Activated CD4-positive, alpha-beta T cell treated with anti-CD3 and anti-CD28 coated beads, Interleukin-2, Interleukin-6, amounts not matched to agents 100 ng/mL and 50 ng/mL, durations not matched to agents 16 hours and 8 hours (primary cell): ENCODE data around the gene TLR6.
"Not testable (repeated sequence)": the region's sequence is repeated elsewhere in the genome, so short reads cannot be mapped to it uniquely, and the experiment has no call there.

Experiments
- DNase-seq: peaks from one replicate; pipeline ENCODE4 v3.0.0-alpha.2; 2020

Gene TLR6

DNA sequence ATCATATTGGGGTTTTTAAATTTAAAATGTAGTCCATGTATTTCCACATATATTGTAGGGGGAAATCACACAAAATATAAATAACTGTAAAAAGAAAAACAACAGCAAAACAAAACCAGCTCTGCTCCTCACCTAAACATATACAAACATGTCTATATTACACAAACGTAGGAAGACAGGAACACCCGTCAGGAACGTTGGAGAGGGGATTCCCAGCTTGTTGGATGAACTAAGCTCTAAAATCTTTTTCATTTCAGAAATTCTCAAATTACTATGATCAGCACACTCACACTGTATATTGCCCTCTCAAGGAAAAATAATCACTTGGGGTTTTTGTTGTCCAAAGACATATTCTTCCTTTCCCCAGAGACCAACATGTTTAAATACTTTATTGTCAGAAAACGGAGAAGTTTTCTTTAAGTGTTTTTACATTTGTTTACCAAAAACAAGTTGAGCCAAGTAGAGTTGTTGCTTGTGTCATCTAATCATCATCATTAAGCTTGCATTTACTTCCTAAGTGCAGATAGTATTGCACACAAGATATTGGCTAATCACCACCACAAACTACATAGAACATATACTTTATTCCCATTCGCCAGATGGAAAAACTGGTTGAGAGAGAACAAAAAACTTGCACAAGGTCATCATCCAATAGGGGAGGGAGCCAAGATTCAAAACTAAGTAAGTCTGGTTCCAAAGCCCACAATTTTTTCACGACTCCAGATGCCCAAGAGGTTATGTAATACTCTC lies 71.4 kb downstream of the TLR6 start:
- no peak for DNase-seq

GRCh38 chr4:38784141-38784540 lies 72.5 kb downstream of the TLR6 start:
- DNase-seq = no peak

DNA sequence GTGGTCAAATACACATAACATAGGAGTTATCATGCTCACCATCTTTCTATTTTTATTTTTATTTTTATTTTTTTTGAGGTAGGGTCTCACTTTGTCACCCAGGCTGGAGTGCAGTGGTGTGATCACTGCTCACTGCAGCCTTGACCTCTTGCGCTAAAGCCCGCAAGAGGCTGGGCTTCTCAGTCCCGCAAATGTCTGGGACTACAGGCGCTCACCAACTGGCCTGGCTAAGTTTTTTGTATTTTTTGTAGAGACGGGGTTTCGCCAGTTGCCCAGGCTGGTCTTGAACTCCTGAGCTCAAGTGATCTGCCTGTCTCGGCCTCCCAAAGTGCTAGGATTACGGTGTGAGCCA lies 73.5 kb downstream of the TLR6 start:
- no peak for DNase-seq

DNA sequence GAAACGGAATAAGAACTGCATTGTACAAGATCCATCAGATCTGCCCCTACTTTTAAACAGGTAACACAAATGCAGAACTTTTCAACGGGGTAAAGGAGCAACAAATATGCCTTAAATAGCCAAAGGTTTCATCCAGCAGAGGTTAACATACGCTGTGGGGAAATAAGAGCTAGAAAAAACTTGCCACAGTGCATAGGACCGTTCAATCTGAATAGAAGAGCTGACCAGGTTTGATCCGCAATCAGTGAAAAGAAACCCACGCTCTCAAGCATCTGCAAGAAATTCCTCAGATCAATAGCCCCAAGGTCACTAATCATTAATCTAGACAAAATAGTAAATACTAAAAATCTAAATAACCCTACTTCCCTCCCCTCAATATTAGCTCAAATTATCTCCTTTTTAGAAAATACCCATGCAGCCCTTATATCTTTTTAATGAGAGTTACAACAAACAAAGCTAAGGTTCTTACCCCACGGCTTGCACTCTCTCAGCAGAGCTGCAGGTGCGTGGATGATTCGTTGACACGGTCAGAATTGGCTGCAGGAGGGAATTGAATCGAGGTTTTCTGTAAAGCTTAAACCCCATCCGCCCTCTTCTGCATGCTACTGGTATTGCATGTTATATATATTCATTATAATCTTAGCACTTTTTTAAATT lies 74.0 kb downstream of the TLR6 start, which contains the start of gene TLR10:
Gene TLR10, minus strand, starts transcription at position 539 of the 657 bp plus-strand sequence. CDS start 7,400 bp downstream, outside the sequence.
- peak; percentile 66 for DNase-seq

DNA sequence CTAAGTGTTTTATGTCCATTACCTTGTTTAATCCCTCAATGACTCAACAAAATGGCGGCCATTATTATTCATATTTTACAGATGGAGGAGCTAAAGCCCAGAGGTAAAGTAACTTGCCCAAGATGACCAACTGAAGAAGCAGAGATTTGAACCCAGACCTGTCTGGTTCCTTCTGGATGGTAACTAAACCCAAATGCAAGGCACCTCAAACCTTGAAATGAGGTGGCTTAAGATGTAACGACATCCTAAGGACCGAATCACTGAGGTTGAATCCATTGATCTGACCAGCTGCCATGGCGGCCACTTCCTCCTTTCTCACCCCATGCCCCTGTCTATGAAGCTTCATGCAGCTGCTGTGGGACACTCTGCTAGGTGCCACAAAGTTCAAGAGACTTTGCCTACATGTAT lies 74.8 kb downstream of the TLR6 start:
- no peak for DNase-seq

DNA sequence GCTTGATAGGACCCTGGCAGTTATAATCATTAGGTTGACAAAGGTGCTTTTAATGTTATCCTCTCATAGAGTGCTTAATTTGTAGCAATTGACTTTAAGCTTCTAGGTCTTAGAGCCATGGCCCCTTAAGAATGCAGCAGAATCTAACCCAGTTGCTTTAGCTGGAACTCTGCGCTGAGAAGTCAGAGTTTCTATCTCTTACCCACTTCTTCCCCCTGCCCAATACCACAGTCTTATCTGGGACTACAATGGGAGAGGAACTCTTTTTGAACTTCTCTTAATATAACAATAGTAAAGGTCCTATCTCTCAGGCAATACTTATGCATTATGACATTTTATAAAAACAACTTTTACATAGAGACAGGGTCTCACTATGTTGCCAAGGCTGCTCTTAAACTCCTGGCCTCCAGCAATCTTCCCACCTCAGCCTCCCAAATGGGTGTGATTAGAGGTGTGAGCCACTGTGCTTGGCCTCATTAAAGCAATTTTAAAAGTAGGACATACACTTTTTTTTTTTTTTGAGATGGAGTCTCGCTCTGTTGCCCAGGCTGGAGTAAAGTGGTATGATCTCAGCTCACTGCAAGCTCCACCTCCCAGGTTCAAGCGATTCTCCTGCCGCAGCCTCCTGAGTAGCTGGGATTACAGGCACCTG lies 75.7 kb downstream of the TLR6 start:
- no peak for DNase-seq

DNA sequence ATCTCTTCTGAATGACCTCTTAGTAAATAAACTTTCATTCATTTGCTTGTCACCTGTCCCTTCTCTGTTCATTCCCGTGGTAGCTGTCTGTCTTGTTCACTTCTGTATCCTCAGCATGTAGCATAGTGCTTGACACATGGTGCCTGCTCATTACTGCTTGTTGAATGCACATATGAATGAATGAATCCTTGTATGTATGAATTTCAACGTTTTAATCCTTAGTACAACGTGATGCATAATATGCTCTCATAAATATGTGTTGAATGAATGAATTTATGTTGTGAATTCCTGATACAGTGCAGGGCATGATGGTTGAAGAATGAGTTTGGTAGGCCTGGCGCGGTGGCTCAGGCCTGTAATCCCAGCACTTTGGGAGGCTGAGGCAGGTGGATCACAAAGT lies 76.8 kb downstream of the TLR6 start:
- DNase-seq = no peak

GRCh38 chr4:38777925-38778324 lies 78.7 kb downstream of the TLR6 start:
- not testable (repeated sequence) for DNase-seq

- DNase-seq = no peak
Observed at GRCh38 chr4:38775326-38775725, 81.3 kb downstream of the TLR6 start.

DNA sequence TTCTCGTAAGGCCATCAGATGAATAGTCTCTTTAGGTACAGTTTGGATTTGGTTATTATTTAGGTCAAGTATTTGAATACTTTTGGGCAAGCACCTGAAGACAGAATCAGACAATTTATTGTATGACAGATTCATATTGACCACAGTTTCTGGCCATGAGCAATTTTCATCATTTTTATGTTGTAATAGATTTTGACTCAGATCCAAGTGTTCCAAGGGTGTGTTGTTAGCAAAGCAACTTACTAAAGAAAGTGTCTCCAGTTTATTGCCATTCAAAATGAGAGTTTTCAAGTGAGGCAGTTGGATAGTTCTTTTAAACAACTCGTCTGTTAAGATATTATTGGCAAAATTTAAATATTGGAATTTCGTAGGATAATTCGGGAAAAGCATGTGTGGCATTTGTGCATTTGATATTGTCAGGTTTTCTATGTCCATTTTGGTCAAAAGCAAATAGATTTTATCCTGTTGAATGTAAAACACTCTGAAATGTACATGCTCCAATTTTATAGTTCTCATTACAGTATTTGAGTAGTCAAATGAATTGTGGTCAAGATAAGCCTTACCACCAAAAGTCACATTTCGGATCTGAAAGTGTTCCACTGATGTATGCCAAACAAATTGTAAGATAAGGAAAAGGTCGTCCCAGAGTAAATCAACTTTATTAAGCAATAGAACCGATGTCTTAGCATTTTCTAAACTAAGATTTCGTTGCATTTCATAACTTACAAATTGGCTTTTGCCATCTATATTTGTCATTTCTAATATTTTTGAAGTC lies 82.2 kb downstream of the TLR6 start:
- no peak for DNase-seq
